Activated CD4-positive, alpha-beta T cell treated with anti-CD3 and anti-CD28 coated beads, Interleukin-2, amount 10 ng/mL, durations not matched to agents 7 days and 5 days (primary cell): Measurements from ENCODE around the gene MAP3K13. TPM values are rescaled to one million over a fixed set of nuclear protein-coding genes. Genes with fewer than 3 reads are reported as not detected.

Experiments
- CTCF ChIA-PET: fragments of 350-600 bp; sonication (Branson Sonifier 250); formaldehyde crosslinking; loops from one replicate; lab custom pipeline; 2021; ENCODE audit warnings: antibody characterized with exemption; lab: Charles Lee
- POLR2A ChIA-PET: fragments of 350-600 bp; sonication (Branson Sonifier 250); formaldehyde crosslinking; loops from one replicate; lab custom pipeline; 2021; ENCODE audit warnings: antibody characterized with exemption; lab: Charles Lee
- DNase-seq: peaks from one replicate; pipeline ENCODE4 v3.0.0-alpha.2; 2020
- H3K27ac Mint-ChIP-seq: one replicate; pipeline ENCODE4 v1.8.0; 2021; ENCODE audit warnings: mild to moderate bottlenecking, moderate library complexity, mixed read lengths
- H3K27me3 Mint-ChIP-seq: one replicate; pipeline ENCODE4 v1.8.0; 2021; ENCODE audit warnings: mixed read lengths
- H3K36me3 Mint-ChIP-seq: one replicate; pipeline ENCODE4 v1.8.0; 2021; ENCODE audit warnings: low read depth, mixed read lengths
- H3K4me1 Mint-ChIP-seq: one replicate; pipeline ENCODE4 v1.8.0; 2021; ENCODE audit warnings: mixed read lengths
- H3K4me3 Mint-ChIP-seq: one replicate; pipeline ENCODE4 v1.8.0; 2021; ENCODE audit warnings: mild to moderate bottlenecking, moderate library complexity, mixed read lengths
- H3K9me3 Mint-ChIP-seq: one replicate; pipeline ENCODE4 v1.8.0; 2021; ENCODE audit warnings: mixed read lengths
- total RNA-seq, 2 experiments: library from RNA; stranded (reverse); gene quantifications; one replicate each; pipeline ENCODE4 v1.2.3, GENCODE V29; 2021

Gene MAP3K13
- total RNA-seq, 2 experiments from 2014 or later, result 10.2 to 13.1 TPM

- peaks cover 15% of the 10 kb centered on the region for H3K4me1 Mint-ChIP-seq
- POLR2A ChIA-PET, result no interaction called here
- no peak for DNase-seq
- no peak overlapping the region for H3K4me3 Mint-ChIP-seq
- CTCF ChIA-PET, result interaction anchor here (0.6 to 1.5 kb wide), 2 partner anchors 22 to 104 kb away, joined by 3 read pairs; no protein-coding TSS in a partner anchor
- H3K27ac Mint-ChIP-seq, result no peak overlapping the region
- H3K9me3 Mint-ChIP-seq, result no peaks in the 10 kb centered on the region
- H3K36me3 Mint-ChIP-seq, result no peaks in the 10 kb centered on the region
- peaks cover 6% of the 10 kb centered on the region for H3K27me3 Mint-ChIP-seq
Measured at GRCh38 chr3:185330238-185330637, 32.7 kb upstream of the MAP3K13 start.

GRCh38 chr3:185330644-185331043, 32.3 kb upstream of the MAP3K13 start:
- Mint-ChIP-seq H3K27me3 (peaks cover 5% of the 10 kb centered on the region), H3K4me3 (no peak overlapping the region), H3K36me3 (no peaks in the 10 kb centered on the region), H3K9me3 (no peaks in the 10 kb centered on the region), H3K27ac (no peak overlapping the region), H3K4me1 (peaks cover 15% of the 10 kb centered on the region)
- ChIA-PET POLR2A (no interaction called here), CTCF (interaction anchor here (0.6 to 1.5 kb wide), 3 partner anchors 9 to 104 kb away, joined by 3 to 5 read pairs (median 3); no protein-coding TSS in a partner anchor)
- DNase-seq, result no peak

GRCh38 chr3:185332026-185332735, 30.8 kb upstream of the MAP3K13 start:
- DNase-seq, result no peak
- Mint-ChIP-seq H3K27me3 (peaks cover 2% of the 10 kb centered on the region), H3K27ac (peak overlapping the region; percentile 60), H3K4me3 (no peak overlapping the region), H3K36me3 (no peaks in the 10 kb centered on the region), H3K4me1 (peaks cover 18% of the 10 kb centered on the region), H3K9me3 (no peaks in the 10 kb centered on the region)
- CTCF ChIA-PET, result interaction anchor here (1.2 kb wide), 1 partner anchor 24 kb away, joined by 3 read pairs; no protein-coding TSS in a partner anchor
- POLR2A ChIA-PET, result no interaction called here

GRCh38 chr3:185335799-185336198, 27.1 kb upstream of the MAP3K13 start:
- no peaks in the 10 kb centered on the region for H3K36me3 Mint-ChIP-seq
- H3K4me3 Mint-ChIP-seq, result no peak overlapping the region
- no peaks in the 10 kb centered on the region for H3K27me3 Mint-ChIP-seq
- H3K27ac Mint-ChIP-seq, result no peak overlapping the region
- ChIA-PET POLR2A (no interaction called here), CTCF (no interaction called here)
- H3K4me1 Mint-ChIP-seq, result peaks cover 18% of the 10 kb centered on the region
- no peak for DNase-seq
- no peaks in the 10 kb centered on the region for H3K9me3 Mint-ChIP-seq

GRCh38 chr3:185337231-185337816, 25.6 kb upstream of the MAP3K13 start:
- peaks cover 18% of the 10 kb centered on the region for H3K4me1 Mint-ChIP-seq
- no peak overlapping the region for H3K4me3 Mint-ChIP-seq
- H3K27ac Mint-ChIP-seq, result no peak overlapping the region
- POLR2A ChIA-PET, result no interaction called here
- no peaks in the 10 kb centered on the region for H3K36me3 Mint-ChIP-seq
- CTCF ChIA-PET, result interaction anchor here (0.6 to 0.9 kb wide), 2 partner anchors 15 to 20 kb away, joined by 3 read pairs; no protein-coding TSS in a partner anchor
- no peaks in the 10 kb centered on the region for H3K27me3 Mint-ChIP-seq
- no peaks in the 10 kb centered on the region for H3K9me3 Mint-ChIP-seq
- no peak for DNase-seq

GRCh38 chr3:185339945-185340344, 23.0 kb upstream of the MAP3K13 start:
- CTCF ChIA-PET, result interaction anchor here (0.6 kb wide), 1 partner anchor 9 kb away, joined by 5 read pairs; no protein-coding TSS in a partner anchor
- Mint-ChIP-seq H3K4me3 (no peak overlapping the region), H3K9me3 (no peaks in the 10 kb centered on the region), H3K27me3 (no peaks in the 10 kb centered on the region), H3K36me3 (no peaks in the 10 kb centered on the region), H3K27ac (no peak overlapping the region), H3K4me1 (peaks cover 23% of the 10 kb centered on the region)
- no peak for DNase-seq
- POLR2A ChIA-PET, result no interaction called here

GRCh38 chr3:185340751-185341150, 22.2 kb upstream of the MAP3K13 start:
- H3K36me3 Mint-ChIP-seq, result no peaks in the 10 kb centered on the region
- DNase-seq, result no peak
- POLR2A ChIA-PET, result no interaction called here

GRCh38 chr3:185341616-185342458, 21.1 kb upstream of the MAP3K13 start:
- Mint-ChIP-seq H3K27me3 (no peaks in the 10 kb centered on the region), H3K4me3 (no peak overlapping the region), H3K9me3 (no peaks in the 10 kb centered on the region), H3K27ac (no peak overlapping the region), H3K4me1 (peaks cover 20% of the 10 kb centered on the region), H3K36me3 (no peaks in the 10 kb centered on the region)
- ChIA-PET CTCF (no interaction called here), POLR2A (no interaction called here)
- no peak for DNase-seq

More at GRCh38 chr3:185340751-185341150, 22.2 kb upstream of the MAP3K13 start:
- Mint-ChIP-seq H3K27me3 (no peaks in the 10 kb centered on the region), H3K4me3 (no peak overlapping the region), H3K27ac (no peak overlapping the region), H3K9me3 (no peaks in the 10 kb centered on the region), H3K4me1 (peaks cover 23% of the 10 kb centered on the region)
- CTCF ChIA-PET, result no interaction called here

- H3K27ac Mint-ChIP-seq, result peak overlapping the region; percentile 33
- no peaks in the 10 kb centered on the region for H3K36me3 Mint-ChIP-seq
- peaks cover 20% of the 10 kb centered on the region for H3K4me1 Mint-ChIP-seq
- H3K27me3 Mint-ChIP-seq, result no peaks in the 10 kb centered on the region
- H3K9me3 Mint-ChIP-seq, result no peaks in the 10 kb centered on the region
- no peak overlapping the region for H3K4me3 Mint-ChIP-seq
- no peak for DNase-seq
- POLR2A ChIA-PET, result no interaction called here
- CTCF ChIA-PET, result no interaction called here
Measured at GRCh38 chr3:185342459-185343174, 20.3 kb upstream of the MAP3K13 start.

GRCh38 chr3:185347399-185347798, 15.5 kb upstream of the MAP3K13 start:
- POLR2A ChIA-PET, result no interaction called here

GRCh38 chr3:185350841-185351240, 12.1 kb upstream of the MAP3K13 start:
- Mint-ChIP-seq H3K4me3 (no peak overlapping the region), H3K27ac (no peak overlapping the region), H3K9me3 (no peaks in the 10 kb centered on the region), H3K4me1 (no peaks in the 10 kb centered on the region), H3K27me3 (peaks cover 10% of the 10 kb centered on the region), H3K36me3 (no peaks in the 10 kb centered on the region)
- no peak for DNase-seq
- ChIA-PET CTCF (no interaction called here), POLR2A (no interaction called here)

More at GRCh38 chr3:185347399-185347798, 15.5 kb upstream of the MAP3K13 start:
- H3K4me3 Mint-ChIP-seq, result no peak overlapping the region
- no peaks in the 10 kb centered on the region for H3K9me3 Mint-ChIP-seq
- H3K27ac Mint-ChIP-seq, result no peak overlapping the region
- peaks cover under 1% of the 10 kb centered on the region for H3K27me3 Mint-ChIP-seq
- H3K36me3 Mint-ChIP-seq, result no peaks in the 10 kb centered on the region
- DNase-seq, result no peak
- CTCF ChIA-PET, result no interaction called here
- H3K4me1 Mint-ChIP-seq, result peaks cover 14% of the 10 kb centered on the region

- CTCF ChIA-PET, result no interaction called here
- Mint-ChIP-seq H3K36me3 (no peaks in the 10 kb centered on the region), H3K4me1 (no peaks in the 10 kb centered on the region), H3K9me3 (no peaks in the 10 kb centered on the region), H3K27ac (no peak overlapping the region), H3K27me3 (peaks cover 11% of the 10 kb centered on the region), H3K4me3 (no peak overlapping the region)
- POLR2A ChIA-PET, result no interaction called here
- DNase-seq, result no peak
Measured at GRCh38 chr3:185351396-185351795, 11.5 kb upstream of the MAP3K13 start.
